Kidney (tissue), 14 donors: ENCODE results near the gene GALK2. TPM values are rescaled to one million over a fixed set of nuclear protein-coding genes. Genes with fewer than 3 reads are reported as not detected.

Experiments used
- DNase-seq, 5 donors: peaks; one replicate each; pipeline ENCODE4 v3.0.0-alpha.2; 2013 to 2020
- FAIRE-seq: peaks from 2 replicates; lab custom pipeline; 2012; peaks lifted over from hg19 to GRCh38; lab: Jason Lieb, UNC
- H3K27ac ChIP-seq, 2 donors: one replicate each; pipeline ENCODE4 v1.7.0; 2013; ENCODE audit warnings: low read depth in 2 of 2, low read length in 2 of 2, inconsistent platforms in 1 of 2
- H3K27me3 ChIP-seq: one replicate; pipeline ENCODE4 v1.7.1; 2013; ENCODE audit warnings: low read length, inconsistent platforms; ENCODE audit not compliant: control insufficient read depth, insufficient read depth
- H3K36me3 ChIP-seq, 3 donors: one replicate each; pipeline versions ENCODE4 v1.7.0 to v1.7.1; 2013; ENCODE audit warnings: low read length in 3 of 3, control low read depth in 1 of 3, inconsistent platforms in 1 of 3; ENCODE audit not compliant: insufficient read depth in 3 of 3, control insufficient read depth in 2 of 3
- H3K4me1 ChIP-seq, 3 donors: one replicate each; pipeline versions ENCODE4 v1.7.0 to v1.7.1; 2013; ENCODE audit warnings: low read length in 3 of 3, inconsistent platforms in 1 of 3, low read depth in 1 of 3; ENCODE audit not compliant: control insufficient read depth in 2 of 3, insufficient read depth in 2 of 3
- H3K4me3 ChIP-seq, 3 donors: one replicate each; pipeline versions ENCODE4 v1.7.0 to v1.8.1; 2013; ENCODE audit warnings: low read length in 3 of 3, control low read depth in 1 of 3, inconsistent platforms in 1 of 3
- H3K9ac ChIP-seq, 3 donors: one replicate each; pipeline versions ENCODE4 v1.7.0 to v1.7.1; 2013; ENCODE audit warnings: low read length in 3 of 3, control low read depth in 1 of 3, inconsistent platforms in 1 of 3
- H3K9me3 ChIP-seq, 3 donors: one replicate each; pipeline versions ENCODE4 v1.7.0 to v1.7.1; 2013; ENCODE audit warnings: low read length in 3 of 3, control low read depth in 1 of 3, inconsistent platforms in 1 of 3; ENCODE audit not compliant: control insufficient read depth in 2 of 3, insufficient read depth in 1 of 3
- intact Hi-C: fragments of 100-400 bp; cut with DNase I; formaldehyde crosslinking; loops from one replicate; pipeline ENCODE4 v1.11.1; 2022
- polyA plus RNA-seq: library from polyadenylated mRNA; stranded (reverse); fragments of 350-450 nt; fragmentation: Illumina TruSeq; extraction: RNeasy Lipid Tissue Mini Kit (QIAGEN cat#74804); gene quantifications from one replicate; pipeline ENCODE4 v1.2.3, GENCODE V29; 2014; ENCODE audit warnings: low read depth, low replicate concordance; ENCODE audit not compliant: insufficient read depth
- total RNA-seq: library from RNA; stranded (reverse); fragmentation: NEBNext Ultra II Directional; extraction: Animal tissue kit (Norgen Biotek cat#: 25700); gene quantifications from one replicate; pipeline ENCODE4 v1.2.1, GENCODE V29; 2021
- TF ChIP-seq, protein P1 (sequence below): IDR thresholded peaks from 3 replicates; pipeline ENCODE4 v1.5.1; 2012; ENCODE audit warnings: mild to moderate bottlenecking, moderate library complexity, borderline replicate concordance; ENCODE audit not compliant: insufficient read depth; ENCODE audit errors: extremely low read depth
- donor health status: control.
- donor health status: control.
- donor health status: control.
- donor health status: control.
- donor health status: control.
- donor health status: DM: yes; HTN: yes; CAD: no.
- donor health status: Normal renal cell carcinoma (clear cell type).

The GALK2 gene
- total and polyA plus RNA-seq, 2 donors from 2014 or later = 36.4 to 40.6 TPM

DNA sequence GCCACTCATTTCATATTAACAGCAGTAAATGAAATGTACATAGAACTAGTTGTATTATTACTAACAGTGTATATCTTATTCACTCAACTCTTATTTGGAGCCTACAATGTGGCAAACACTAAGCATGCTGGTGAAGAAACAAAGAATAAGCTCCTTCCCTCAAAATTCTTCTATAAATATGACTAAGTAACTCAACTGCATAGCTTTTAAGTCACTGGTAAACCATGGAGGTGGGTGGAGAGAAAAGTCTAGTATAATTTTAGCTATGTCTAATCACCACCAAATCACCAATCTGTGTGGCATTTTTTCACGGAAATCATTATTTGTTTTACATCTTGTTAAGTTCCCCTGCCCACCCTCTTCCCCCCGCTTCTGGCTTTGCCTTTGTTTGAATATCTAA, 32.2 kb upstream of the GALK2 start:
- Histone ChIP-seq H3K4me3 (no peak overlapping the region), H3K9me3 (no peaks in the 10 kb centered on the region), H3K27ac (no peak overlapping the region), H3K4me1 (peaks cover 0 to 3% (median 0%) of the 10 kb centered on the region in 3 donors), H3K36me3 (peaks cover 16 to 39% (median 17%) of the 10 kb centered on the region in 3 donors), H3K27me3 (no peaks in the 10 kb centered on the region), H3K9ac (no peak overlapping the region)
- FAIRE-seq = no peak
- DNase-seq = no peak
- intact Hi-C loops = no loop called here
- TF ChIP-seq, protein P1, sequence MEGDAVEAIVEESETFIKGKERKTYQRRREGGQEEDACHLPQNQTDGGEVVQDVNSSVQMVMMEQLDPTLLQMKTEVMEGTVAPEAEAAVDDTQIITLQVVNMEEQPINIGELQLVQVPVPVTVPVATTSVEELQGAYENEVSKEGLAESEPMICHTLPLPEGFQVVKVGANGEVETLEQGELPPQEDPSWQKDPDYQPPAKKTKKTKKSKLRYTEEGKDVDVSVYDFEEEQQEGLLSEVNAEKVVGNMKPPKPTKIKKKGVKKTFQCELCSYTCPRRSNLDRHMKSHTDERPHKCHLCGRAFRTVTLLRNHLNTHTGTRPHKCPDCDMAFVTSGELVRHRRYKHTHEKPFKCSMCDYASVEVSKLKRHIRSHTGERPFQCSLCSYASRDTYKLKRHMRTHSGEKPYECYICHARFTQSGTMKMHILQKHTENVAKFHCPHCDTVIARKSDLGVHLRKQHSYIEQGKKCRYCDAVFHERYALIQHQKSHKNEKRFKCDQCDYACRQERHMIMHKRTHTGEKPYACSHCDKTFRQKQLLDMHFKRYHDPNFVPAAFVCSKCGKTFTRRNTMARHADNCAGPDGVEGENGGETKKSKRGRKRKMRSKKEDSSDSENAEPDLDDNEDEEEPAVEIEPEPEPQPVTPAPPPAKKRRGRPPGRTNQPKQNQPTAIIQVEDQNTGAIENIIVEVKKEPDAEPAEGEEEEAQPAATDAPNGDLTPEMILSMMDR = no peak

DNA sequence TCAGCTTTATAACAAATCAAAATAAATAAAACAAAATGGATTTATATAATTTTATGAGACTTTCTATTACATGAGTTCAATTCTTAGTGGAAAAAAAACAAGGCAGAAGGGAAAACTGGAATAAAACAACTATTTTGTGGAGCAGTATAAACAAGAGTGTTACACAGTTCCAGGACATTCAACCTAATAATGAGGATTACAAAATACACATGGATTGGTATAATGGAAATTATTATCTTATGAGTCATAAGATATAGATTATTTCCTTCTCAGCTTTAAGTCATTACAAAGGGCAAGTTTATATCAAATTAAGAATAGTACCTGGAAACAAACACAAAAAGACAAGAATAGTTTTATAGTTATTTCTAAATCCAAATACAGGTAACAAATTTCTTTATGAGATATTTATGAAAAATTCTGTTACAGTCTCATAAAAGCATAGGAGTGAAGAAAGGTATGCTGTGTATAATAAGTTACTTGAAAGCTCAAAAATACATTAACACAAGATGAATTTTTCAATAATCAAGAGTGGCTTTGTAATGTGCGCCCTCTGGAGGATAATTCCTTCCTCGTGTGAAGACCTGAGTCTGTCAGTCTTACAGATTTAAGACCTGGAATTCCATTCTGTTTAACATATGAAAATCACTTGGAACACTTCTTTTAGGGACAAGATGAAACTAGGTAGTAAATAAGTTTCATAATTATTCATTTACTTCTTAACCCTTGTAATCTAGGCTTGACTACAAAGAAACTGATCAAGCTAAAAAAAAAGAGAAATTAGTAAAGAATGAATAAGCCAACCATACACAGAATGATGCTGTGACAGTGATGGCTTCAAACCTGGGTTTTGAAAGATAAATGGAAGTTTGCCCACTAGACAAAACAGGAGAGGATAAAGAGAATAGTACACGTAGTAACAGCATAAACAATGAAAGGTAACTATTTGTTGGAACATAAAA, 24.1 kb upstream of the GALK2 start:
- peaks cover 11 to 21% (median 17%) of the 10 kb centered on the region in 3 donors for H3K36me3 ChIP-seq
- H3K4me1 ChIP-seq = no peaks in the 10 kb centered on the region
- intact Hi-C loops = no loop called here
- H3K4me3 ChIP-seq = no peak overlapping the region
- FAIRE-seq (peak; percentile 74), DNase-seq (peak in 3 of 5 donors; percentile 44 to 78 (median 64))
- no peak overlapping the region for H3K9ac ChIP-seq
- TF ChIP-seq, protein P1 = peak; percentile 48
- H3K27ac ChIP-seq = no peak overlapping the region
- no peaks in the 10 kb centered on the region for H3K27me3 ChIP-seq
- H3K9me3 ChIP-seq = no peaks in the 10 kb centered on the region

DNA sequence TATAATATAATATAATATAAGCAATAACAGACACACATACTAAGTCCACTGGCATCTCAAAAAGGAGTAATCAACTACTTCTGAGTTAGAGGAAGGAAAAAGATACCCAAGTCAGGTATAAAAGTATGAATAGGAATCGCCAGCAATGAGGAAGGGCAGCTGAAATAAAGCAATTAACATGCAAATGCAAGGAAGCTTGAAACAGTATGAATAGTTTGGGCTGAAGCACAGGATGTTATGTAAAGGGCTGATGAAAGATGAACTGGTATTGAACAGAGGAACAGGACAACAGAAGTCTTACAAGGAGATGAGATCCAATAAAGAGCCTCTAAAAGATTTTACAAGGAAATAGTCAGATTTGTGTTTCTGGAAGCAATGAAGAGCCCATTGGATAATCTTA, 21.7 kb upstream of the GALK2 start:
- no peak overlapping the region for H3K27ac ChIP-seq
- H3K9me3 ChIP-seq = no peaks in the 10 kb centered on the region
- H3K27me3 ChIP-seq = no peaks in the 10 kb centered on the region
- FAIRE-seq (no peak), DNase-seq (no peak)
- TF ChIP-seq, protein P1 = no peak
- no peak overlapping the region for H3K4me3 ChIP-seq
- H3K9ac ChIP-seq = no peak overlapping the region
- peaks cover 0 to 6% (median 3%) of the 10 kb centered on the region in 3 donors for H3K36me3 ChIP-seq
- peaks cover 0 to 3% (median 0%) of the 10 kb centered on the region in 3 donors for H3K4me1 ChIP-seq
- intact Hi-C loops = no loop called here
